Measurements from ENCODE around the gene DNAI7. TPM values are rescaled to one million over a fixed set of nuclear protein-coding genes. Genes with fewer than 3 reads are reported as not detected.

DNAI7 gene
- total and polyA plus RNA-seq, 2 of the 8 experiments (the other 6 are each of a cell fraction or from before 2014, with no cell fraction given), result 0.12 to 0.28 TPM

DNA sequence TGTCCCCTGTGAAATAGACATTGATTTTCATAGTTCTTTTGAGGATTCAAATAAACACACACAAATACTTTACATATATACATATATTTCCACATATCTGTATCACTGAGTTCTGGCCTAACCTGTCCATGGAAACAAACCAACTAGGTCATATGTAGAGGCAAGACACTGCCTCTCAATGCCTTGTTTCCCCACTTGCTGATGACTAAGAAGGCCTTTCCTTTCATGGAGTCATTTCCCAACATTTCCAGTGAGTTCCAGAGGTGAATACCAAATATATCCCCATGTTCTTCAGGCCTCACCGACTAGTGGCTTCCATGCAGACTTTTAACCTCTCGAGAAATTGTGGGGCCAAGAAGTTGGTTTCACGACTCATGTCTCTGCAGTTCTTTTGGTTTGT, 120.8 kb downstream of the DNAI7 start:
- H3K4me1 ChIP-seq (replicated peaks in 1 of 4; ENCODE audit: control insufficient read depth in 3 of 4, insufficient read depth in 4 of 4, low read length in 3 of 4), result no peaks in the 10 kb centered on the region
- no peak overlapping the region for H4K8ac ChIP-seq (ENCODE audit: extremely low read depth, insufficient read depth, low read length)
- no peak overlapping the region for H2AFZ ChIP-seq (ENCODE audit: low read length)
- no peak overlapping the region for H2BK120ac ChIP-seq (replicated peaks; ENCODE audit: low read depth, low read length)
- H3K14ac ChIP-seq (ENCODE audit: insufficient read length), result no peak overlapping the region
- H3K36me3 ChIP-seq (ENCODE audit: control insufficient read depth in 2 of 4, insufficient read depth in 4 of 4, low read length in 3 of 4), result no peaks in the 10 kb centered on the region
- no peak overlapping the region for H3K4ac ChIP-seq (replicated peaks; ENCODE audit: insufficient read length, low read depth, low read length)
- ChIA-PET CTCF (ENCODE audit: partially characterized antibody) (interaction anchor here (0.9 kb wide), 1 partner anchor 44 kb away, joined by 3 read pairs; no protein-coding TSS in a partner anchor), POLR2A (ENCODE audit: partially characterized antibody) (no interaction called here)
- H2BK5ac ChIP-seq (ENCODE audit: low read depth, low read length), result no peak overlapping the region
- H3K23me2 ChIP-seq (ENCODE audit: low read depth, low read length), result no peaks in the 10 kb centered on the region
- no peak overlapping the region for H2BK12ac ChIP-seq (ENCODE audit: low read depth, low read length)
- H3K4me2 ChIP-seq (ENCODE audit: insufficient read depth in 1 of 2, low read depth in 2 of 2, low read length in 2 of 2), result no peak overlapping the region
- DNase-seq (ENCODE audit: low read depth in 1 of 2, low spot score in 2 of 2), result no peak
- H3K23ac ChIP-seq (ENCODE audit: insufficient read length), result no peak overlapping the region
- no peaks in the 10 kb centered on the region for H3K79me2 ChIP-seq (ENCODE audit: control insufficient read depth in 1 of 2, insufficient read depth in 2 of 2, low read length in 2 of 2)
- H3K9ac ChIP-seq (replicated peaks in 1 of 4; ENCODE audit: extremely low read depth in 1 of 4, low read depth in 3 of 4, low read length in 3 of 4), result no peak overlapping the region
- H2BK20ac ChIP-seq (ENCODE audit: low read length), result no peak overlapping the region
- no peak overlapping the region for H4K91ac ChIP-seq (replicated peaks; ENCODE audit: insufficient read length, low read length)
- no peak for FAIRE-seq
- H3K56ac ChIP-seq (replicated peaks; ENCODE audit: insufficient read length, low read depth, low read length), result no peak overlapping the region
- H3K79me1 ChIP-seq (ENCODE audit: low read depth, low read length), result no peaks in the 10 kb centered on the region
- H4K20me1 ChIP-seq (replicated peaks in 1 of 2; ENCODE audit: control insufficient read depth in 1 of 2, insufficient read depth in 2 of 2, low read length in 2 of 2), result no peaks in the 10 kb centered on the region
- H3K27me3 ChIP-seq (replicated peaks in 1 of 4; ENCODE audit: control insufficient read depth in 3 of 4, extremely low read depth in 1 of 4, insufficient read depth in 3 of 4, low read length in 3 of 4), result no peaks in the 10 kb centered on the region
- 58% methylated on average over 3 of the region's 3 CpGs; no CpG with 5 or more reads in 1 of the 2 experiments for WGBS, 2 experiments (ENCODE audit: extremely low coverage in 1 of 2, insufficient coverage in 1 of 2, insufficient read length in 1 of 2, insufficient replicate concordance in 2 of 2, low coverage in 1 of 2, low lambda C conversion rate in 2 of 2, missing lambda C conversion rate in 1 of 2)
- H4K5ac ChIP-seq (ENCODE audit: insufficient read length, low read depth, low read length), result no peak overlapping the region
- no peak overlapping the region for H3K27ac ChIP-seq (ENCODE audit: low read depth, low read length)
- no peak overlapping the region for H3K18ac ChIP-seq (ENCODE audit: extremely low read depth, low read length)
- H3K9me3 ChIP-seq (ENCODE audit: insufficient read depth in 2 of 2, low read depth in 1 of 2, low read length in 1 of 2), result no peaks in the 10 kb centered on the region
- no peak overlapping the region for H2AK5ac ChIP-seq (ENCODE audit: low read depth, low read length)
- H2BK15ac ChIP-seq (ENCODE audit: low read length), result no peak overlapping the region
- H3K4me3 ChIP-seq (ENCODE audit: extremely low read depth in 1 of 4, insufficient read depth in 2 of 4, low read depth in 3 of 4, low read length in 4 of 4), result no peak overlapping the region
- TF ChIP-seq FOSL1 (IDR thresholded peaks at IDR 0.05; ENCODE audit: insufficient read depth, low read depth, low read length), result no peak
- no peak for TF ChIP-seq ZNF274 (IDR thresholded peaks at IDR 0.05; ENCODE audit: borderline replicate concordance, extremely low read depth, low read length)
- no peak for TF ChIP-seq SIN3A (conservative IDR thresholded peaks at IDR 0.05 in 1 of 2, IDR thresholded peaks at IDR 0.05 in 1 of 2; ENCODE audit: low read depth in 1 of 2, low read length in 2 of 2)
- no peak for TF ChIP-seq BACH1 (IDR thresholded peaks at IDR 0.05; ENCODE audit: low read length)
- no peak for TF ChIP-seq HDAC2 (IDR thresholded peaks at IDR 0.05; ENCODE audit: borderline replicate concordance in 1 of 2, low read depth in 2 of 2, low read length in 2 of 2)
- no peak for TF ChIP-seq RXRA (IDR thresholded peaks at IDR 0.05; ENCODE audit: insufficient read depth, low read depth, low read length)
- TF ChIP-seq POU5F1 (IDR thresholded peaks at IDR 0.05; ENCODE audit: low read depth, low read length), result no peak
- no peak for TF ChIP-seq HDAC6 (IDR thresholded peaks at IDR 0.05; ENCODE audit: low read depth, low read length)
